GM12875 (cell line): ENCODE measurements around the gene ESYT2.

Experiments
- H3K4me3 ChIP-seq: one replicate; pipeline ENCODE4 v1.5.1; 2011; ENCODE audit warnings: low read depth, low read length, control low read depth
- TF ChIP-seq, protein P1 (sequence below): IDR thresholded peaks from 2 replicates; pipeline ENCODE4 v1.5.1; 2011; ENCODE audit warnings: low read depth, mild to moderate bottlenecking, control low read depth, inconsistent platforms, low read length, moderate library complexity, borderline replicate concordance; ENCODE audit not compliant: insufficient read depth

The ESYT2 gene

GRCh38 chr7:158763454-158764033 lies 65.8 kb downstream of the ESYT2 start:
- TF ChIP-seq, protein P1, sequence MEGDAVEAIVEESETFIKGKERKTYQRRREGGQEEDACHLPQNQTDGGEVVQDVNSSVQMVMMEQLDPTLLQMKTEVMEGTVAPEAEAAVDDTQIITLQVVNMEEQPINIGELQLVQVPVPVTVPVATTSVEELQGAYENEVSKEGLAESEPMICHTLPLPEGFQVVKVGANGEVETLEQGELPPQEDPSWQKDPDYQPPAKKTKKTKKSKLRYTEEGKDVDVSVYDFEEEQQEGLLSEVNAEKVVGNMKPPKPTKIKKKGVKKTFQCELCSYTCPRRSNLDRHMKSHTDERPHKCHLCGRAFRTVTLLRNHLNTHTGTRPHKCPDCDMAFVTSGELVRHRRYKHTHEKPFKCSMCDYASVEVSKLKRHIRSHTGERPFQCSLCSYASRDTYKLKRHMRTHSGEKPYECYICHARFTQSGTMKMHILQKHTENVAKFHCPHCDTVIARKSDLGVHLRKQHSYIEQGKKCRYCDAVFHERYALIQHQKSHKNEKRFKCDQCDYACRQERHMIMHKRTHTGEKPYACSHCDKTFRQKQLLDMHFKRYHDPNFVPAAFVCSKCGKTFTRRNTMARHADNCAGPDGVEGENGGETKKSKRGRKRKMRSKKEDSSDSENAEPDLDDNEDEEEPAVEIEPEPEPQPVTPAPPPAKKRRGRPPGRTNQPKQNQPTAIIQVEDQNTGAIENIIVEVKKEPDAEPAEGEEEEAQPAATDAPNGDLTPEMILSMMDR, result no peak
- no peak overlapping the region for H3K4me3 ChIP-seq

DNA sequence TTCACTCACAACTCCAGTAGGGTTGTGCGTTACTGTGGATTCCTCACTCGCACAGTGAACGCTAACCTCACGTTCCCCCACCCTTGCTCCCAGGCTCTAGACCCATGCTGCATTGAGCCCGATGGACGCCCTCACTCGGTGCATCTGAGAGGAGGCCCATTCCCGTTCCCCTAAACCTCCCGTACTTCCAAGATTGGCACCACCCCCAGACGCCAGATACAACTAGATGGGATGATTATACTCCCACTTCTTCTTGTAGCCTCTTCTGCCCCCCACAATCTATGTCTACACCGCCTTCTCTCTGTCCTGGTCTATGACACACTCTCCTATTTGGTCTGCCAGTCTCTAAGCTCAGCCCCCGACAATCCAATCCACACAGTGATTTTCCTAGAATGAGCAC lies 67.4 kb downstream of the ESYT2 start:
- TF ChIP-seq, protein P1, result no peak
- no peak overlapping the region for H3K4me3 ChIP-seq

DNA sequence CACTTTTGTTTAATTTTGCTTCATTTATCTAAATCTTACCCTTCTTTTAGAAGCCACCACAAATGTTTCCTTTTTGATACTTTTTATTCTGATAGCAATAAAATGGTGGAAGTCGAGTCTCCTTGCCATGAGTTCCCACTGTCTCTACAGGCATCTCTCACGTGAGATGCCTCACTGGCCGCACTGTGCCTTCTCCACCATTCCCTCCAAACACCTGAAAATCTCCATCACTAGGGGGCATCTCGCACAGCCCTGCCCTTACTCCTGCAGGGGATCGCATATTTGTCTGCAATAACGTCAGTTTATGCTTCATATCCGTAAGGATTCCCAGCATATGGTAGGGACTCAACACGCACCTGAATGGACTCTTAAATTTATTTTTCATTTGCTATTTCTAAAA lies 68.4 kb downstream of the ESYT2 start:
- no peak overlapping the region for H3K4me3 ChIP-seq
- TF ChIP-seq, protein P1, result no peak

DNA sequence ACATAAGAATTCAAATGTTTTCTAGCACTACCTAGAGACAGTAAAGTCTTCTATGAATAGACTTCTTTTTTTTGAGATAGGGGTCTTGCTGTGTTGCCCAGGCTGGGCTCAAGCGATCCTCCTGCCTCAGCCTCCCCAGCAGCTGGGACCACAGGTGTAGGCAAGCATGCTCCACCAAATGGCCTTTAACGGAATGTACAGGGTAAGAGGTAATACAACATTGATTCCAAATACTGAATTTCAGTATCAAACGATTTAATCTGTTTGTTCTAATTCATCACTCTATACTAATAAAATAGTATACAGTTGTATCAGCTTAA lies 68.9 kb downstream of the ESYT2 start:
- no peak overlapping the region for H3K4me3 ChIP-seq
- TF ChIP-seq, protein P1, result no peak

GRCh38 chr7:158759749-158760444 lies 69.4 kb downstream of the ESYT2 start:
- TF ChIP-seq, protein P1, result no peak
- no peak overlapping the region for H3K4me3 ChIP-seq

- TF ChIP-seq, protein P1, result no peak
- H3K4me3 ChIP-seq, result no peak overlapping the region
Measured at GRCh38 chr7:158759245-158759614, 70.1 kb downstream of the ESYT2 start.

GRCh38 chr7:158758586-158759244 lies 70.6 kb downstream of the ESYT2 start:
- H3K4me3 ChIP-seq, result no peak overlapping the region

More at GRCh38 chr7:158758586-158759244, 70.6 kb downstream of the ESYT2 start:
- TF ChIP-seq, protein P1, result no peak
